Measurements from ENCODE around the gene DENR.
"Not testable (repeated sequence)": the region's sequence is repeated elsewhere in the genome, so short reads cannot be mapped to it uniquely, and the experiment has no call there.

The DENR gene, protein sequence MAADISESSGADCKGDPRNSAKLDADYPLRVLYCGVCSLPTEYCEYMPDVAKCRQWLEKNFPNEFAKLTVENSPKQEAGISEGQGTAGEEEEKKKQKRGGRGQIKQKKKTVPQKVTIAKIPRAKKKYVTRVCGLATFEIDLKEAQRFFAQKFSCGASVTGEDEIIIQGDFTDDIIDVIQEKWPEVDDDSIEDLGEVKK

GRCh38 chr12:122752464-122753318 is at the start of gene DENR:
DENR (plus strand) TSS chr12:122752824; CDS start chr12:122753702, 878 bp downstream.
- DNase-seq, result peak; percentile 99 to 100

DNA sequence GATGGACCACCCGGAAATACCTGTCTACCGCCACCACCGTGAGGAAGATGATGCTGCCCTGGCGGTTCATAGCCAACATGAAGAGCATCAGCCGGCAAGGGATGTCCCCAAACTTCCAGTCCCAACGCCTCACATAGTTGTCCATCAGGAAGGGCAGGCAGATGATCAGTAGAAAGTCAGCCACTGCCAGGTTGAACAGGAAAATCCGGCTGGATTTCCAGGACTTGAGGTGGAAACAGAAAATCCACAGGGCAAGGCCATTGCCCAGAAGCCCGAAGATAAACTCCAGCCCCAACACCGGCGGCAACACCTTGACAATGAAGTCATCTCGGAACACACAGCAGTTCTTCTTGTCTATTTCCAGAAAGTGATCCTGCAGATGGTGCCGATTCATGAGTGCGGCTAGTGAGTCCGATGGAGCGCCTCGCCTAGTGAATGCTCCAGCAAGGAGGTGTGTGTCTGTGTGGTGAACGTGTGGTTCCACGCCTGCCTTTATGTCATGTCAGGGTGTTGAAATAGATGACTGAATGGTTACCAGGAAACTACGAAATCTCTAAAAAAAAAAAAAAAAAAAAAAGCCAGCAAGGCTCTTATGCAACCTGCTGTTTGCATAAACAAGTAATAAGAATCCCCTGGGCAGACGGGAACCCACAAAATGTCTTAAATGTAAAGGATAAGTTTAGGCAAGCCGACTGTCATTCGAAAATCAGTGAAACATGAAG is 49.6 kb upstream of the DENR start, which contains the start of gene HCAR2:
HCAR2 (minus strand) TSS at position 468 of the 722 bp plus-strand sequence; CDS start at position 394, 74 bp downstream.
- DNase-seq, result not testable (repeated sequence)

GRCh38 chr12:122703841-122704240 is 48.8 kb upstream of the DENR start:
- not testable (repeated sequence) for DNase-seq

GRCh38 chr12:122709287-122709686 is 43.3 kb upstream of the DENR start:
- DNase-seq, result not testable (repeated sequence)

GRCh38 chr12:122710341-122710740 is 42.3 kb upstream of the DENR start:
- DNase-seq, result not testable (repeated sequence)

DNA sequence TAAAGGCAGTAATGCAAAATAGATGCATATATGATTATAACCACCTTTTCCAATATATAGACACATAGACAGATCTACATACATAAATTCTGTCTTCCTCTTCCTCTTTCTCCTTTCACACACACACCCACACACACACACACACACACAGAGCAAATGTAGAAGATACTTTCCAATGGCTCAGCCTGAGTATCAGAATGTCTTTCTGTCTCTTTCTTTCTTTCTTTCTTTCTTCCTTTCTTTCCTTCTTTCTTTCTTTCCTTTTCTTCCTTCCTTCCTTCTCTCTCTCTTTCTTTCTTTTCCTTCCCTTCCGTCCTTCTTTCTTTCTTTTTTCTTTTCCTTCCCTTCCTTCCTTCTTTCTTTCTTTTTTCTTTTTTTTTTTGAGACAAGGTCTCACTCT is 41.4 kb upstream of the DENR start:
- DNase-seq, result not testable (repeated sequence)

- DNase-seq, result not testable (repeated sequence)
These were observed 39.0 kb upstream of the DENR start for GRCh38 chr12:122713491-122714188.

- not testable (repeated sequence) for DNase-seq
These were observed 37.4 kb upstream of the DENR start for GRCh38 chr12:122715211-122715610.

DNA sequence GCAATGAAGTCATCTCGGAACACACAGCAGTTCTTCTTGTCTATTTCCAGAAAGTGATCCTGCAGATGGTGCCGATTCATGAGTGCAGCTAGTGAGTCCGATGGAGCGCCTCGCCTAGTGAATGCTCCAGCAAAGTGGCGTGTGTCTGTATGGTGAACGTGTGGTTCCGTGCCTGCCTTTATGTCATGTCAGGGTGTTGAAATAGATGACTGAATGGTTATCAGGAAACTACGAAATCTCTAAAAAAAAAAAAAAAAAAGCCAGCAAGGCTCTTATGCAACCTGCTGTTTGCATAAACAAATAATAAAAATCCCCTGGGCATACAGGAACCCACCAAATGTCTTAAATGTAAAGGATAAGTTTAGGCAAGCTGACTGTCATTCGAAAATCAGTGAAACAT is 36.0 kb upstream of the DENR start, which contains the start of gene HCAR3:
HCAR3 (minus strand) TSS at position 154 of the 400 bp plus-strand sequence; CDS start at position 80, 74 bp downstream.
- not testable (repeated sequence) for DNase-seq

DNA sequence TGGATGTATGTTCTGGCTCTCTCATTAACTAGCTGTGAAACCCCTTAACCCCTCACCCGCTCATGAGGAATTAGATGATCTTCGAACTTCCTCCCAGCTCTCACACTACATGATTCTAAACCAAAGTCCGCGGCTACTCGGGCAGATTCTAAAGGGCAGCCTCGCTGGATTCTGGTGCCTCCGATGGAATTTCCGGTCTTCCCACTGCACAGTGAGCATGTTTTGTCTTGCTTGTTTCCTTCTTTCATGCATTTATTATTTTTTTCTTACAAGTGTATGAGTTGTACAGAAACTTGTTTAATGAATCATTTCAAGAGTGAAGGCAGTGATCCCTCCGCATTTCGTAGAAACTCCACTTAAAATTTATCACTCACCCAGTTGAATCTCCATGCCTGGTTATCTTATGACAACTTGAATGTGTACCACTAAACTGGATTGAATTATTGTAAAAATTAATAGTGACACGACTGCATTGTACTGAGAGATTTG is 31.5 kb upstream of the DENR start:
- DNase-seq, result no peak

DNA sequence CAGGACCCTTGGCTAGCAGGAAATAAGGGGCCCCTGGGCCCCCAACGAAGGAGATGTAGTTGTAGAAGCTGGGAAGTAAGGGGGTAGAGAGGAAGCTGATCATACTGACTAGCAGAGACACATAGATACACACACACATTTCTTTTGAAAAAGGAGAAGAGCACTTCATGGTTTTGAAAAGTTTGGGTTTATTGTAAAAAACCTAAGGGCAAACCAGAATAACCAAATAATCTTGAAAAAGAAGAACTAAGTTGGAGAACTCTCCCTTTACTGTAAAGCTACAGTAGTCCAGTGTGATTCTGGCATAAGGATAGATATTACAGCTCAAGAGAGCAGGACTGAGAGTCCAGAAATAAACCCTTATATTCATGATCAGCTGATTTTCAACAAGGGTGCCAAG is 30.2 kb upstream of the DENR start:
- no peak for DNase-seq

DNA sequence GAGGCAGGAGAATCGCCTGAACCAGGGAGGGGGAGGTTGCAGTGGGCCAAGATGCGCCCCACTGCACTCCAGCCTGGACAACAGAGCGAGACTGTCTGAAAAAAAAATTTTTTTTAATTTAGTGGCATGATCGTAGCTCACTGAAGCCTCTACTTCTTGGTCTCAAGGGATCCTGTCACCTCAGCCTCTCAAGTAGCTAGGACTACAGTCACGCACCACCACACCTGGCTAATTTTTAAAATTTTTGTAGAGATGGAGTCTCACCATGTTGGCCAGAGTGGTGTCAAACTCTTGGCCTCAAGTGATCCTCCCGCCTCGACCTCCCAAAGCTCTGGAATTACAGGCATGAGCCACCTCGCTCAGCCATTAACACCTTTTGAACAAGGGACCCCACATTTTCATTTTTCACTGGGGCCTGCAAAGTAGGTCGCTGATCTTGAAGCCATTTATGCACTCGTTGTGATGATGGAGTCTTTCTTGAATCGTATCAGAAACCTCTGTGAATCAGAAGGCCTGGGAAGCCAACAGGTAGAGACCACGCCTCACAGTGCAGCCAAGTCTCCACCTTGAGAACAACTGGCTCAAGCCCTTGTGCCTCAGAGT is 27.9 kb upstream of the DENR start:
- DNase-seq, result no peak

DNA sequence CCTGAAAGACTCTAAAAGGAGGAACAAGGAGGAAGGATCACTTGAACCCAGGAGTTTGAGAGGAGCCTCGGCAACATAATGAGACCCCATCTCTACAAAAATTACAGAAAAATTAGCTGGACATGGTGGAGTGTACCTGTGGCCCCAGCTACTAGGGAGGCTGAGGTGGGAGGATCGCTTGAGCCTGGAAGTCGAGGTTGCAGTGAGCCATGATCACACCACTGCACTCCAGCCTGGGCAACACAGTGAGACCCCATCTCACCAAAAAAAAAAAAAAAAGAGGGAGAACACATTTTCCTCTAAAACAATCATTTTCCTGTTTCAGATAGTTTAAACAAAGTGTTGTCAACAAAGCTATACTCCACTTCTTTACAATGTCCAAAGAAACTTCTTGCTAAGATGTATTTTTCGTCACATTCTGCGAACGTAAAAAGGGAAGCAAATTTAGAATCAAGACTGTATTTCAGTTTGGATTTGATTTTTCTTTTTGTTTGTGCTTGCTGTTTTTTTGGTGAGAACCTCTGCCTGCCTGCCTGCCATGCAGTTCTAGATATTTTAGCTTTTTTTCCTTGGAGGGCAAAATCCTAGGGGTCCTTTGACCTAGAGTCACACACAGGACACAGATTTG is 27.1 kb upstream of the DENR start:
- no peak for DNase-seq

DNA sequence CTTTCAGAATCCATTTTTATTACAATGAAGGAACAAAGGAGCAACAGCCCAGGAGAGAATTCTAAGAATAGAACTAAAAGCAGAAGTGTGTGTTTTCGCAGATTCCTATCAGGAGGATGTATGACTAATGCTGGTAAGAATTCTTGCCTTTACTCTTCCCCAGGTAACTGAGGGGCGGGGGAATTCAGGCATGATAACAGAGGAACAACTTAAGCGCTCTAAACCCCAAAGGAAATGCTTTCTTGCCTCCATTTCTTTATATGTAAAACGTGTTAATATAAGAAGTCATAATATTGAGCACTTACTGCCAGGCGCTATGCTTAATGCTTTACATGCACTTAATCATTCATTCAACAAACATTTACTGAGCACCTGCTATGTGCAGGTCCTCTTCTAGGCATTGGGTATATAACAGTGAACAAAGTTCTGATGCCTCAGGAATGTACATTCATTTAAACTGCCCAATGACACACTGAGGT is 26.5 kb upstream of the DENR start:
- DNase-seq, result no peak

DNA sequence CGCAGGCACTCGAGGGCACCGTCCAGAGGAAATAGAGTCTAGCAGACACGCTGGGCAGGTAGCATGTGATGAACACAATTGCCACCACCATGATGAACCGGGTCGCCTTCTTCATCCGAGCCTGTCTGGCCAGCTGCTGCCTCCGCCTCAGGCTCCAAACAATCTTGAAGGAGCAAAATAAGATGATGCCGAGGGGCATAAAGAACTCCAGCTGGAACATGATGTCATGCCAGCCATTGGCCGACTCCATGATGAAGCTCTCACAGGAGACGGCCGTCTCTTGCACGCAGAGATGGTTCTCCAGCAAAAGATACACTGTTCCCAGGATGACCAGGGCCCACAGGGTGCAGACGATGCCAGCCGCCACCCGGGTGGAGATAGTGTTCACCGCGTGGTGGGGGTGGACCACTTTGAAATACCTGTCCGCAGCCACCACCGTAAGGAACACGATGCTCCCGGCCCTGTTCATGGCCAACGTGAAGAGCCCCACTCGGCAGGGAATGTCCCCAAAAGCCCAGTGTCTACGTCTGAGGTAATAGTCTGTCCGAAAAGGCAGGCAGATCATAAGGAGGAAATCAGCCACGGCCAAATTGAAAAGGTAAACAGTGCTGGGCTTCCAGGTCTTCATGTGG is 22.9 kb upstream of the DENR start:
- DNase-seq, result no peak

- peak; percentile 34 to 46 for DNase-seq
These were observed 22.2 kb upstream of the DENR start, which contains the start of gene HCAR1 for GRCh38 chr12:122730215-122731014. HCAR1 (minus strand) TSS chr12:122730844; CDS start chr12:122730339, 505 bp downstream.

DNA sequence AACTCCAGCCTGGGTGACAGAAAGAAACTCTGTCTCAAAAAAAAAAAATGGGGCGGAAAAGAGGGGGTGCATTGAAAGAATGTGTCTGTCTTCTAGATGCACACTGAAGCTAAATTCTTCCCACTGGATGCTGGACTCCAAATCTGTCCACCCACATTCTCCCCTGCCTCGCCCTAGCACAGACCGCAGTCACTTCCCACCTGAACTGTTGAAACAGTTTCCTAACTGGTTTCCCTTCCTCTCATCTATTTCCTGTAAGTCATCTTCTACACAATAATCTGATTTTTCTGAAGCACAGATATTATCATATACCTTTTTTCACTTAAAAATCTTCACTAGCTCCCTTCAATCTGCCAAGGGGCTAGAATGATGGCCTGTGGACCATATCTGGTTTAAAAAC is 20.5 kb upstream of the DENR start:
- no peak for DNase-seq

DNA sequence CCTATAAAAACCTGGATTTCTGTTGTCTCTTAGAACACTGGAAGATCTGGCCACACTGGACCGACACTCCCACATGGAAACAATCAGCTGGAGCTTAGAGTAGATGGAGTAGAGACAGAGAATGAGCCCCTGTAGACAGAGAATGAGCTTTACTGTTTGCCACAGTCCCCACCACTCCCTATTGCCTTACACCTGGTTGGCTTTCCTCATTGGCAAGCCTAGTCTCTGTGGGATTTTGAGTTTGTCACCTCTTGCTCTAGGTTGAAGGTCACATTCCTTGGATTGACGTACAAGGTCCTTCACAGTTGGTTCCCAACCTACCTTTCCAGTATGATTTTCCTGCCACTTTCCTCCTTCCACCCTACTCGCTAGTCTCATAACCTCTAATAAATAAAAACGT is 20.0 kb upstream of the DENR start:
- no peak for DNase-seq

DNA sequence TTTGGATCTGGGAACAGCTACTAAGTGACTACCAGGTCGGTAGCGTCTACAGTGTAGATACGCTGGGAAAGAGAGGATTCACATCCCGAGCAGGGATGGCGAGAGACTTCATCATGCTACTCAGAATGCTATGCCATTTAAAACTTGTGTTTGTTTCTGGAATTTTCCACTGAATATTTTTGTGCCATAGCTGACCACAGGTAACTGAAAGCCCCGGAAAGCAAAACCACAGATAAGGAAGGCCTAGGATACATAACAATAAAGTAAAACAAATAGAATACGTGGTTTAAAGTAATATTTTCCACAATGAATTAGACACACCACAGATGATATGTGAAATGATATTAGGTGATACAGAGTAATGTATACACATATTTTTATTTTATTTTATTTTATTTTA is 14.1 kb upstream of the DENR start:
- no peak for DNase-seq

DNA sequence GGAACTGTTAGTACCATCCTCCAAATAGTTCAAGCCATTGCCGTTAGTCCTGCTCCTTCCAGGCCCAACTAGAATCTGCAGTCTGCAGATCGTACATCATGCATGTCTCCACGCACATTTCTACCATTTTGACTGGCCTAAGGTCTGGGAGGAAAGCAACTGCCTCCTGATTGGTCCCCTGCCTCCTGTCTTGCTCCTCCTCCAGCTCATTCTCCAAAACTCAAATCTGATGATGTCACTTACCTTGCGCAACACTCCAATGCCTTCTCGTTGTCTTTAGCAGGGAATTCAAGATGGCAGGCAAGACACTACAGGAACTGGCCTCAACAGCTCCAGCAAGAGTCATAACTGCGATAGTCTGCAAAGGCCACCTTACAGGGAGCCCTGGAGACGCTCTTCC is 12.3 kb upstream of the DENR start:
- DNase-seq, result no peak

Data from stimulated activated CD4-positive, alpha-beta T cell treated with anti-CD3 and anti-CD28 coated beads, Interleukin-2, amount 100 ng/mL, for 48 hours (primary cell).